PFSK-1 (cell line): ENCODE measurements around the gene CFAP74.

ENCODE experiments used
- POLR2AphosphoS5 ChIP-seq: IDR thresholded peaks from 2 replicates; pipeline ENCODE4 v1.6.1; 2012; ENCODE audit warnings: low read depth, mild to moderate bottlenecking, control low read depth, low read length, moderate library complexity
- REST ChIP-seq, 2 experiments: IDR thresholded peaks; 2 replicates each; pipeline versions ENCODE4 v1.6.1 to v1.8.0; 2011 to 2012; ENCODE audit warnings: low read depth in 2 of 2, low read length in 2 of 2, control low read depth in 1 of 2, inconsistent platforms in 1 of 2, mild to moderate bottlenecking in 1 of 2, moderate library complexity in 1 of 2; ENCODE audit not compliant: insufficient read depth in 1 of 2

DNA sequence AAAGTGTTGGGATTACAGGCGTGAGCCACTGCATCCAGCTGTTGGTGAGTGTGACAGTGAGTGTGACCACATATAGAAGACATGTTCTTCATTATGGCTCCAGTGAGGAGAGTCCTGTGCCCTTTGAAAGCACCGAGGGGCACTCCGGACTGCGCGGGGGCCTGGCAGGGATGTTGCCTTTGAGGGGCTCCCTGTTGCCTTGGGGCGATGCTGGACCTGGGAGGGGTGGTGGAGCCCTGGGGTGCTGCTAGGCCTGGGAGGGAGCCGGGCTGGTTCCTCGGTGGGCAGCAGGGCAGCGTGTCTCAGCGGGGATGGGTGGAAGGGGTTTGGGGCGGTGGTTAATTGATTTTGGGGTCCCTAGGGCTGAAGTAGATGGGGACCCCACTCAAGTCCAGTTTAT lies 25.5 kb downstream of the CFAP74 start:
- TF ChIP-seq REST (IDR thresholded peaks at IDR 0.05; ENCODE audit: insufficient read depth in 1 of 2, low read depth in 2 of 2, low read length in 2 of 2): no peak
- no peak for TF ChIP-seq POLR2AphosphoS5
